Stimulated activated memory B cell treated with anti-CD40 and anti-IgM and Interleukin-4, amounts not matched to agents 10 μg/mL and 1 μg/mL and 100 μg/mL, for 72 hours (primary cell): Measurements from ENCODE around the gene NFATC2.
"Not testable (repeated sequence)": the region's sequence is repeated elsewhere in the genome, so short reads cannot be mapped to it uniquely, and the experiment has no call there.

Experiments used
- ATAC-seq: fragments of 150-1000 bp; cut with Tn5 transposase; 2 replicates; pipeline ENCODE4 v1.10.0; 2021
- H3K27ac Mint-ChIP-seq: one replicate; pipeline ENCODE4 v1.8.0; 2022; ENCODE audit warnings: mild to moderate bottlenecking, mixed read lengths
- H3K27me3 Mint-ChIP-seq: one replicate; pipeline ENCODE4 v1.8.0; 2022; ENCODE audit warnings: mixed read lengths
- H3K36me3 Mint-ChIP-seq: one replicate; pipeline ENCODE4 v1.8.0; 2022; ENCODE audit warnings: mixed read lengths
- H3K4me1 Mint-ChIP-seq: one replicate; pipeline ENCODE4 v1.8.0; 2022; ENCODE audit warnings: mixed read lengths
- H3K4me3 Mint-ChIP-seq: one replicate; pipeline ENCODE4 v1.8.0; 2022; ENCODE audit warnings: mild to moderate bottlenecking, moderate library complexity, mixed read lengths
- H3K9me3 Mint-ChIP-seq: one replicate; pipeline ENCODE4 v1.8.0; 2022; ENCODE audit warnings: mixed read lengths

Gene NFATC2

DNA sequence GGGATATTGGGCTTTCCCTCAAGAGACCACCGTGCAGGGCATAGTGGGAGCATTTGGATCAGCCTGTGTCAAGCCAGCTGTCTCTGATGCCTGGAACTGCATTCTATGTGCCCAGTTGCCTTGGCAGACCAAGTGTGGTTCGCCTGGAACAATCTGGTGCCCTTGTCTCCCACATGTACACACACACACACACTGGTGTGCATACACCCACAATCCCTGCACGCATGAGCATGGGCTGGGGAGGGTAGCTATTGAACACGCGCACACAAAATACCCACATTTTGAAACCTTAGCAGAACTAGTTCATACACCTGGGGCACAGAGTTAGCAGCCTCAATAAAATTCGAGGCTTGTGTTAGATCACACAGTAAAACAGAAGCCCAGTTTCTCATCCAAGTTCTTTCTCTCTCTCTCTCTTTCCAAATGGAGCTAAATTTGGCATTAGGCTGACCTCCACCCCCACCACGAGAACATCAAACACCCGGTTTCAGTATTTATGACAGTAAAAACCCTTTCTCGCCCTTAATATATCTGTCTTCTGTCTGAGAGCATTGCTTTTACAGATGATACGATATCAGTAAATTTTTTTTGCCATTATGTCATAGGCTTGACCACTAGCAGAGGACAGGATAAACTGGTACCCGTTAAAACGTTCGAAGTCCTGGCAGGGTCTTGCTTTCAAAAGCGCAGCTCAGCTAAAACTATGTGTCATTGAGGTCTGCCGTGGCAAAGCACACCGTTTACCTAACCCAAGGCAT, 18.2 kb upstream of the NFATC2 start:
- H3K27ac Mint-ChIP-seq = peak overlapping the region; percentile 12
- H3K4me3 Mint-ChIP-seq = peak overlapping the region; percentile 51
- no peaks in the 10 kb centered on the region for H3K9me3 Mint-ChIP-seq
- no peaks in the 10 kb centered on the region for H3K36me3 Mint-ChIP-seq
- no peak for ATAC-seq
- peaks cover 31% of the 10 kb centered on the region for H3K4me1 Mint-ChIP-seq
- H3K27me3 Mint-ChIP-seq = peaks cover 69% of the 10 kb centered on the region

DNA sequence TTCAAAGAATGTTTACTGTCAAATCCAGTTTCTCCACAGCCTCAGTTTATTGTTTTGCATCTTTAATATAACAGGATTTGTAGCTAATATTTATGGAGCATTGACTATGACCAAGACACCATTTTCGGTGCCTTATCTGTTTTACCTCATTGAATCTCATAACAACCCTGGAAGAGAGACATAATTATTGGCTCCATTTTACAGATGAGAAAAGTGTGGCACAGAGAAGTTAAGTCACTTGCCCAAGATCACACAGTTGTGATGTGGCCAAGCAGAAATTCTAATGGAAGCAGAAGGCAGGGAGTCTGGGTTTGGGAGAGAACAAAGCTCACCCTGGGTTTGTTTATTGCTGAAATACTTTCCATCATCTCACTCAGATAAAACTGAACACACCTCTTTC, 17.5 kb upstream of the NFATC2 start:
- H3K9me3 Mint-ChIP-seq = no peaks in the 10 kb centered on the region
- H3K4me3 Mint-ChIP-seq = no peak overlapping the region
- H3K4me1 Mint-ChIP-seq = peaks cover 30% of the 10 kb centered on the region
- H3K27ac Mint-ChIP-seq = no peak overlapping the region
- no peak for ATAC-seq
- H3K27me3 Mint-ChIP-seq = peaks cover 69% of the 10 kb centered on the region
- H3K36me3 Mint-ChIP-seq = no peaks in the 10 kb centered on the region

DNA sequence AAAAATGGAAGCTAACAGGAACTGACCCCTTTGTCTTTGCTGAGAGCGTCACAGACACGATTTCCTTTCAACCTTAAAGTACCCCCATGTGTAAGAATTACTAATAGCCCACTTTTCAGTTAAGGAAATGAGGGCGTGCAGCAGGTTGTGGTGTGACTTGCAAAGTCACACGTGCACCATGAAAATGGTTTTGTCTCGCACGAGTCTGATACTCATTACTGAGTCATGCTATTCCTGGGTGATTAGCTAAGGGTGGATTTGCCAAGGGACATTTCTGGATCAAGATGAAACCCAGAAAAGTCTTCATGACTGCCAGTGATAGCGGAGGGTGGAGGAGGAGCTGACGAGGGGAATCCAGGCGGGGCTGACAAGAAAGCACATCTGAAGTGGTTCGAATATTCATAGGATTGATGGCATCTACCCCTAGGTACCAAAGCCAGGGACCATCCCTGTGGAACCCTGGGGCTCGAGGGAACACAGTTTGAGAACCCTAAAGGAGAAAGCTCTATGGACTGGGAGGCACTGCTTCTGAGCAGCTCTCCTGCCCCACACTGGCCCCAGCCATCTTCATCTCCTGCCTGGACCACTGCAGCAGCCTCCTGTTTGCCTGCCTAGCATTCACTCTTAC, 12.1 kb upstream of the NFATC2 start:
- no peaks in the 10 kb centered on the region for H3K36me3 Mint-ChIP-seq
- H3K4me1 Mint-ChIP-seq = no peaks in the 10 kb centered on the region
- H3K27me3 Mint-ChIP-seq = peaks cover 21% of the 10 kb centered on the region
- ATAC-seq = peak; percentile 61
- H3K9me3 Mint-ChIP-seq = no peaks in the 10 kb centered on the region
- no peak overlapping the region for H3K27ac Mint-ChIP-seq
- H3K4me3 Mint-ChIP-seq = no peak overlapping the region

DNA sequence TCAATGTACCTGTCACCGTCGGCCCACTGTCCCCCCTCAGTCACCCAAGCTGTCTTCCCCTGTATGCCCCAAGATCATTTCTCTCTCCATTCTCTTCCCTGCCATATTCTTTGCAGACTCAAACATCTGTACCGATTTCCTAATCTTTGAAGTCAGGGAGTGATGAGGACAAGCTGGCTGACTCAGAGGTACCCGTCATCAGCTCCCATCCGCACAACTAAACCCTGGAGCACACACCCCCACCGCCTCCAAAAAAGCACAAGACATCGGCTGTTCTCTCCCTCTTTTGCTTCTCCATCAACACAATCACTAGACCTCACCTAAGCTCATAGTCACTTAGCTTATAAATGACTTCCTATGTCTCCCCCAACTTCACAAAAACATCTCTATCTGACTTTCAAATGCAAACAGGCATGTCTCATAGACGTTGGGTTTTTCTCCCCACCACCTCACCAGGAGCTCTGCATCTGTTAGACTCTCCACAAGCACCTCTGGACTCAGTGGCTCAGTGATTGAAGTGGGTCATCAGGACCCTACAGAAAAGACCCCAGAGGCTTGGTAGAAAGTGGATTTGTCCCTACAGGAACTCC, 11.5 kb upstream of the NFATC2 start:
- Mint-ChIP-seq H3K27ac (no peak overlapping the region), H3K9me3 (no peaks in the 10 kb centered on the region), H3K36me3 (no peaks in the 10 kb centered on the region), H3K4me1 (no peaks in the 10 kb centered on the region), H3K27me3 (peaks cover 14% of the 10 kb centered on the region), H3K4me3 (no peak overlapping the region)
- ATAC-seq = peak; percentile 31

GRCh38 chr20:51551186-51551585, 8.7 kb upstream of the NFATC2 start:
- no peak for ATAC-seq
- Mint-ChIP-seq H3K4me1 (no peaks in the 10 kb centered on the region), H3K36me3 (no peaks in the 10 kb centered on the region), H3K4me3 (no peak overlapping the region), H3K27ac (no peak overlapping the region), H3K27me3 (peaks cover under 1% of the 10 kb centered on the region), H3K9me3 (no peaks in the 10 kb centered on the region)

DNA sequence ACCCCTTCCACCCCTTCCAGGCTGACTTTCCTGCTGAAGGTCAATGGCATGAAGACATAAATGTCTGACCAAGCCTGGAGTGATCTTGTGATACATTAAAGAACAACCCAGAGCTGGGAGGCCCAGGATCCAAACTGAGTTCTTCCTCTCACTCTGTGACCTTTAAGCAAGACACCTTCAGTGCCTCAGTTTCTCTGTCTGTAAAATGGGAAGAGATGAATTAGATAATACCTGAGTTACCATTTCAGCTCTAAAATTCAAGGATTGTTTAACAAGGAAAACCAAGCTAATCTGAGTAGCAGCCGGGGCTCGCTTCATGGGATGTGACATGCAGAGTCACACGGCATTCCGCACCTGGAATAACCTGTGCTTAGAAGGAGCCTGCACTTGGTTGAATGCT, 7.0 kb upstream of the NFATC2 start:
- H3K4me1 Mint-ChIP-seq = no peaks in the 10 kb centered on the region
- H3K4me3 Mint-ChIP-seq = no peak overlapping the region
- ATAC-seq = no peak
- no peaks in the 10 kb centered on the region for H3K27me3 Mint-ChIP-seq
- H3K36me3 Mint-ChIP-seq = no peaks in the 10 kb centered on the region
- H3K27ac Mint-ChIP-seq = no peak overlapping the region
- peaks cover 5% of the 10 kb centered on the region for H3K9me3 Mint-ChIP-seq

DNA sequence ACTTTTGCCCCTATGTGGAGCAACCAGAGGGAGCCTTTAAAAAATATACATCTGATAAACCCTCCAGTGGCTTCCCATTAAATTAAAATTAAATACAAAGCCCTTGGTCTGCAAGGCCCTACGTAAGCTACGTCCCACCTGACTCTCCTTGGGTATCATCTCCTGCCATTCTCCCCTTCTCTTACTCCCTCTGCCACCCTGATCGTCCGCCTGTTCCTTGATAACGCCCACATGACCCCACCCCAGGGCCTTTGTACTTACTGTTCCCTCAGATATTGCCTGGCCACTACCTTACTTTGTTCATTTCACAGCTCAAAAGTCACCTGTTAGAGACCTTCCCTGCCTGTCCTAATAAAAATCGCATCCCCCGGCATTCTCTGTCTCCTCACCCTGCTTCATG, 5.4 kb upstream of the NFATC2 start:
- Mint-ChIP-seq H3K4me1 (peaks cover 6% of the 10 kb centered on the region), H3K27me3 (no peaks in the 10 kb centered on the region), H3K27ac (no peak overlapping the region), H3K36me3 (no peaks in the 10 kb centered on the region), H3K9me3 (peaks cover 5% of the 10 kb centered on the region), H3K4me3 (no peak overlapping the region)
- no peak for ATAC-seq

DNA sequence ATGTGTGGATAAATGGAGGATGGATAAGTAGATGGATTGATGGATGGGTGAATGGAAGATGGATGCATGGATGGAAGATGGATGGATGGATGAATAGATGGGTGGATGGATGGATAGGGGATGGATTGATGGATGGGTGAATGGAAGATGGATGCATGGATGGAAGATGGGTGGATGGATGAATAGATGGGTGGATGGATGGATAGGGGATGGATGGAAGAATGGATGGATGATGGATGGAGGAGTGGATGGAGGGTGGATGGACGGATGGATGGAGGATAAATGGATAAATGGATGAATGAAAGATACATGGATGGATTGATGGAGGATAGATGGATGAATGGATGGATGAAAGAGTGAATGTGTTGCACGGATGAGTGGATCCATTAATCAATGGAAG, 3.0 kb upstream of the NFATC2 start:
- Mint-ChIP-seq H3K27me3 (no peaks in the 10 kb centered on the region), H3K9me3 (peaks cover 5% of the 10 kb centered on the region), H3K4me1 (peaks cover 22% of the 10 kb centered on the region), H3K4me3 (no peak overlapping the region), H3K27ac (no peak overlapping the region), H3K36me3 (no peaks in the 10 kb centered on the region)
- ATAC-seq = no peak

DNA sequence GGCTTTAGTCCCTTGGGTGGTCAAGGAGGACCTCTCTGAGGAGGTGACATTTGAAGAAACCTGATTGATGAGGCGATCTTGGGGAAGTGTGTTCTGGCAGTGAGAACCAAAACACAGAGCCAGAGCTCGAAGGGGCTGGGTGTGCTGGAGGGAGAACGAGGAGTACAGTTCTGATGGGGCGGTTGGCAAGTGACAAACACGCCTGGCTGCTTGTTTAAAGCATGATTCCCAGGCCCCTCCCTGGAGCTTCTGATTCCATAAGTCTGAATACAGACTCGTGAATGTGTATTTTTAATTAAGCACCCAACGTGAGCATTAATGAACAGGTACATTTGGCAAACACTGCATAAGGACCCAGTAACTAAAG, 886 bp upstream of the NFATC2 start:
- H3K36me3 Mint-ChIP-seq = peaks cover 9% of the 10 kb centered on the region
- H3K27me3 Mint-ChIP-seq = no peaks in the 10 kb centered on the region
- peaks cover 5% of the 10 kb centered on the region for H3K9me3 Mint-ChIP-seq
- peak overlapping the region; percentile 74 for H3K4me3 Mint-ChIP-seq
- H3K27ac Mint-ChIP-seq = peak overlapping the region; percentile 96
- peaks cover 43% of the 10 kb centered on the region for H3K4me1 Mint-ChIP-seq
- ATAC-seq = no peak

GRCh38 chr20:51542033-51542570, 417 bp downstream of the NFATC2 start:
- Mint-ChIP-seq H3K27ac (peak overlapping the region; percentile 96), H3K36me3 (peaks cover 22% of the 10 kb centered on the region), H3K4me3 (peak overlapping the region; percentile 99), H3K27me3 (no peaks in the 10 kb centered on the region), H3K9me3 (peaks cover 5% of the 10 kb centered on the region), H3K4me1 (peaks cover 56% of the 10 kb centered on the region)
- ATAC-seq = peak; percentile 74

DNA sequence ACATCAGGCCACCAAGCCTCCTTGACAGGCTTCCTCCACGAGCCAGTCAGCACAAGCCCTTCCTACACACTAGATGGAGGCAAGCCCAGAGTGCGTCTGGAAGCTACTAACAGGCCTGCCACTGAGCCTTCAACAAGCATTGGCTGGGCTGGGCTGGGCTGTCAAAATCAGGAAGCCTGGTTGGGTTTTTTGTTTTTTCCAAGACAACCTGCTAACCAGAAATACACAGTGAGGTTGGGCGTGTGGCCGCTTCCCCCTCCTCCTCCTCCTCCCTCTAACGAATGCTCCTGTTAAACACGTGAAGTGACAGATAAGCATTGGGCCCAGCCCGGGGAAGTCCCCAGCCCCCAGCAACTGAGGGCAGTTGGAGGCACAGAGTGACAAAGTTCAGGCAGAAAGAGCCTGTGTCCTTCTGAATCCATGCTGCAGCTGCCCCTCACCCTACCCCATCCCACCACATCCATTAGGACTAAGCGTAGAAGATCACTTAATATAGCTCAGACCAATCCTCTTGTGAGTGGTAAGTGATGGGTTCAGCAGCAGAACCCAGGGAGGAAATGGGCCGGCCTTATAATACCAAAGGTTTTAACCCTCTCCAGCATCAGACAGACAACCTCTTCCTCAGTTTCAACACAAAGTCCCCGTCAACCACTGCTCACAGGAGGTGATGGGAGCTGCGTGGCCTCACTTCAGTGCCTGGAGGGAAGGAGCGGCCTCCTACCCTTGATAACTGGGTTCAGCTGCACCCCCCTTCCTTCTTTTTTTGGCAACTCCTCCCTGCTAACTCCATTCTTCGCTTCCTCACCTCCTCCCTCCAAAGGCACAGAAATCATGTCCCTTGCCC, 1.1 kb downstream of the NFATC2 start:
- peak; percentile 79 for ATAC-seq
- Mint-ChIP-seq H3K27ac (peak overlapping the region; percentile 96), H3K4me1 (peaks cover 62% of the 10 kb centered on the region), H3K27me3 (no peaks in the 10 kb centered on the region), H3K36me3 (peaks cover 27% of the 10 kb centered on the region), H3K4me3 (peak overlapping the region; percentile 99), H3K9me3 (peaks cover 5% of the 10 kb centered on the region)

- H3K4me1 Mint-ChIP-seq = peaks cover 71% of the 10 kb centered on the region
- H3K36me3 Mint-ChIP-seq = peaks cover 27% of the 10 kb centered on the region
- H3K4me3 Mint-ChIP-seq = peak overlapping the region; percentile 99
- no peak for ATAC-seq
- H3K9me3 Mint-ChIP-seq = peaks cover 4% of the 10 kb centered on the region
- H3K27ac Mint-ChIP-seq = peak overlapping the region; percentile 96
- H3K27me3 Mint-ChIP-seq = no peaks in the 10 kb centered on the region
Observed at GRCh38 chr20:51540580-51540979, 1.9 kb downstream of the NFATC2 start.

- not testable (repeated sequence) for H3K9me3 Mint-ChIP-seq, H3K27me3 Mint-ChIP-seq, ATAC-seq
- H3K4me1 Mint-ChIP-seq = peaks cover 76% of the 10 kb centered on the region
- peak overlapping the region; percentile 96 for H3K27ac Mint-ChIP-seq
- H3K4me3 Mint-ChIP-seq = peak overlapping the region; percentile 70
- H3K36me3 Mint-ChIP-seq = peaks cover 27% of the 10 kb centered on the region
Observed at GRCh38 chr20:51540074-51540473, 2.4 kb downstream of the NFATC2 start.

DNA sequence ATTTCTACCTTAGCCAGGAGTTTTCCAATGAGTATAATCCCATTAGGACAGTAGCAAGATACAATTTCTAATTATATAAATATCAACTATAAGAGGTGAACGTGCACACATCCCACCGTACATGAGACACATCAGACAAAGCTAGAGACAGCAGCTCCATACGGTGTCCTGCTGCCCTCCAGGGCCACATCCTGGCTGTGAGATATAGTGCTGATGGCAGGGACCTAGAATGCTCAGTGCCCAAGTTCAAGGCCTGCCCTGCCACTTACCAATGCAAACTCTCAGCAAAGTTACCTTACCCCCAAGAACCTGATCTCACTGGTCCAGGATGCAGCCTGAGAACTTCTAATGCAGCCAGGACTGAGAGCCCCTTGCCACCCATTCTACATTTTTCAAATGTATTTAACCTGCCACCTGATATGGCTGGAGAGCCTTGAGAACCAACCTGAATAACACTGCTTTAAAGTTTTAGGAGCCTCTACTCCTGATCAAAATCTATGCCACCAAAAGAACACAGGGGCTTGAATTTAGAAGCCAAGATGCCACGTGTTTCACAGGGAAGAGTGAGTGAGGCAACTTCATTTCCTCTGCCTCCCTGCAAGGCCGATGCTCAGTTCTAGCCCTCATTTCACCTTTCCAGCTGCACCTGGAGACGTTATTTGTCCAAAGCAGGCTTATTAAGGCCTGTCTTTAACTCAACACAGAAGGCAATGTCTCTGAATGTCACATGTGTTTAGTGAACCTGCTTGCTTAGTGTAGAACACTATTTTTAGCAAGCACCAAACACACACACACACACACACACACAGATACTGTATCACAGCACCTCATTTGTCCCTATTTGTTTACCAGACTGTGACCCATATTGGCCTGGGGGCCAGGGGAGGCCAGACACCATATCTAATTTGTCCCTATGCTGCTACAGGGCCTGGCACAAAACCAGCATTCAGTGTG, 6.1 kb downstream of the NFATC2 start:
- Mint-ChIP-seq H3K36me3 (peaks cover 39% of the 10 kb centered on the region), H3K9me3 (no peaks in the 10 kb centered on the region), H3K4me1 (peaks cover 93% of the 10 kb centered on the region), H3K27me3 (no peaks in the 10 kb centered on the region), H3K27ac (peak overlapping the region; percentile 96), H3K4me3 (peak overlapping the region; percentile 31)
- no peak for ATAC-seq
